D721Med (cell line): Measurements from ENCODE around the gene SLC22A17.

Source experiments
- DNase-seq: peaks from one replicate; pipeline ENCODE4 v3.0.0; 2011; ENCODE audit warnings: low spot score; ENCODE audit not compliant: insufficient read length
- FAIRE-seq: peaks from 2 replicates; lab custom pipeline; 2011; peaks lifted over from hg19 to GRCh38; lab: Jason Lieb, UNC
- TF ChIP-seq, protein P1 (sequence below): IDR thresholded peaks from 2 replicates; pipeline ENCODE4 v1.5.1; 2012; ENCODE audit warnings: mild to moderate bottlenecking, control low read depth; ENCODE audit not compliant: insufficient read depth; ENCODE audit errors: missing control alignments

The SLC22A17 gene

DNA sequence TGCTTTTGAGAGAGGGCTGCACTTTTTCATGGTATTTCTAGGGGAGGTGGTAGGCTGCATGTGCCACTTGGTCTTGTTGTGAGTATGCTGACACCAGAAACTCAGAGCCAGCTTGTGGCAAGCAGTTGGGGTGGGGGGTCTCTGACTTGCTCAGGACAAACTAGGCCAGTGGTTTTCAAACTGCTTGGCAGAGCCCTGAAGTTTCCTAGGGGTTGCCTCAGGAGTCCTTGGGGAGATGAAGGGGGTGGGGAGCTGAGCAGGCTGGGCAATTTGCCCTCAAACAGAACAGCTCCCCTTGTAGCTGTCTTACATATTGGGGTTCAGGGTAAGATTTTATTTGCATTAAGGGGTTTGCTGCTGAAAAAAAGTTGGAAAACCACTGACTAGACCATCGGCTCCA lies 42.1 kb downstream of the SLC22A17 start:
- FAIRE-seq (no peak), DNase-seq (no peak)
- TF ChIP-seq, protein P1, sequence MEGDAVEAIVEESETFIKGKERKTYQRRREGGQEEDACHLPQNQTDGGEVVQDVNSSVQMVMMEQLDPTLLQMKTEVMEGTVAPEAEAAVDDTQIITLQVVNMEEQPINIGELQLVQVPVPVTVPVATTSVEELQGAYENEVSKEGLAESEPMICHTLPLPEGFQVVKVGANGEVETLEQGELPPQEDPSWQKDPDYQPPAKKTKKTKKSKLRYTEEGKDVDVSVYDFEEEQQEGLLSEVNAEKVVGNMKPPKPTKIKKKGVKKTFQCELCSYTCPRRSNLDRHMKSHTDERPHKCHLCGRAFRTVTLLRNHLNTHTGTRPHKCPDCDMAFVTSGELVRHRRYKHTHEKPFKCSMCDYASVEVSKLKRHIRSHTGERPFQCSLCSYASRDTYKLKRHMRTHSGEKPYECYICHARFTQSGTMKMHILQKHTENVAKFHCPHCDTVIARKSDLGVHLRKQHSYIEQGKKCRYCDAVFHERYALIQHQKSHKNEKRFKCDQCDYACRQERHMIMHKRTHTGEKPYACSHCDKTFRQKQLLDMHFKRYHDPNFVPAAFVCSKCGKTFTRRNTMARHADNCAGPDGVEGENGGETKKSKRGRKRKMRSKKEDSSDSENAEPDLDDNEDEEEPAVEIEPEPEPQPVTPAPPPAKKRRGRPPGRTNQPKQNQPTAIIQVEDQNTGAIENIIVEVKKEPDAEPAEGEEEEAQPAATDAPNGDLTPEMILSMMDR = no peak

DNA sequence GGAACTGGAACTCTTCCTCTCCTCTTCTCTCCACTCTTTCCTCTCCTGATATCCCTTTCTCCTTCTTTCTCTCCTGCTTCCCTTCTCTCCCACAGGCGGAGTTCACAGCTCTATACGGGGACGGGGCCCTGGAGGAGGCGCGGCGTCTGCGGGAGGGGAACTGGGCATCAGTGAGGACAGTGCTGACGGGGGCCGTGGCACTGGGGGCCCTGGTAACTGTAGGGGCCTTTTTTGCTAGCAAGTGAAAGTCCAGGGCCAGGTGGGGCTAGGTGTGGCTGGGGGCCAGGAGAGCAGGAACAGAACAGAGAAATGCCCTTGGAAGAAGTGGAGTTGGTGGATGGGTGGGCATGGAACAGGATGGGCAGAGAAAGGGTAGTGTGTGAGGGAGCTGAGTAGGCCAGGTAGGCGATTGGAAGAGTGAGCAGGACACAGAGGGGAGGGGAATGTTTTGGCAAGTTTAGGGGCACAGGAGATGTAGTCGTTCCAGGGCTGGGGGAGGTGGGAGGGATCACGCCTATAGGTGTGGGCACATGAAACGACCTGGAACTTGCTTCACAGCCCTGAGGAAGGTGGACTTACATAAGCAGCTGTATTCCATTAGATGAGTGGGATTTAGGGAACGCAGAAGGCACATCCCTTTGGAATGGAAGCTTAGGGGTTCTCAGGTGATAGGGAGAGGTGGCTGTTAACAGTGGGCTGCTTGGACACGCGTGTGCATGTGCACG lies 43.8 kb downstream of the SLC22A17 start:
- DNase-seq (no peak), FAIRE-seq (no peak)
- TF ChIP-seq, protein P1 = no peak

DNA sequence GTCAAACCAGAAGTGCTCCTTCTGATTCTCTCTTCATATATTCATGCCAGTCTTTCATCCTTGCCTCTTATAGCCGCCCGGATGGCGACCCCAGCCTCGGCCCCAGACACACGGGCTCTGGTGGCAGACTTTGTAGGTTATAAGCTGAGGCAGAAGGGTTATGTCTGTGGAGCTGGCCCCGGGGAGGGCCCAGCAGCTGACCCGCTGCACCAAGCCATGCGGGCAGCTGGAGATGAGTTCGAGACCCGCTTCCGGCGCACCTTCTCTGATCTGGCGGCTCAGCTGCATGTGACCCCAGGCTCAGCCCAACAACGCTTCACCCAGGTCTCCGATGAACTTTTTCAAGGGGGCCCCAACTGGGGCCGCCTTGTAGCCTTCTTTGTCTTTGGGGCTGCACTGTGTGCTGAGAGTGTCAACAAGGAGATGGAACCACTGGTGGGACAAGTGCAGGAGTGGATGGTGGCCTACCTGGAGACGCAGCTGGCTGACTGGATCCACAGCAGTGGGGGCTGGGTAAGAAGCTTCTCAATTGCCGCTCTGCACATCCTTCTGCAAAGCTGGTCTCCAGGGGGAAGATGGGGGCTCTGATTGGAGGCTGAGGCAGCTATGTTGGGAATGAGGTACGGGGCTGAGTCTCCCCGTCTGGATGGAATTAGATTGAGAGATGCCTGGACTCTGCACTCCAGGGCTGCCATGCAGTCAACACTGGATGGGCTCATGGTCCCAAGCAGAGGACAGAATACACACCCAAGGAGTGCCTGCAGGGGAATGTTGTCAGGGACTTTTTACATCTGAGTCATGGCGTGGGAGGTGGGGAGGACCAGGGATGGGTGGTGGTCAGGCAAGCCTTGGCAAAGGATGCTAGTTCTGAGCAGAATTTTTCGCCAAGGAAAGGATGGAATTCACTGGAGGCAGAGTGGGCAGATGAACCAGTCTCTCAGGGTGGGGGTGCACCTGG lies 44.7 kb downstream of the SLC22A17 start:
- DNase-seq (no peak), FAIRE-seq (no peak)
- TF ChIP-seq, protein P1 = no peak

DNA sequence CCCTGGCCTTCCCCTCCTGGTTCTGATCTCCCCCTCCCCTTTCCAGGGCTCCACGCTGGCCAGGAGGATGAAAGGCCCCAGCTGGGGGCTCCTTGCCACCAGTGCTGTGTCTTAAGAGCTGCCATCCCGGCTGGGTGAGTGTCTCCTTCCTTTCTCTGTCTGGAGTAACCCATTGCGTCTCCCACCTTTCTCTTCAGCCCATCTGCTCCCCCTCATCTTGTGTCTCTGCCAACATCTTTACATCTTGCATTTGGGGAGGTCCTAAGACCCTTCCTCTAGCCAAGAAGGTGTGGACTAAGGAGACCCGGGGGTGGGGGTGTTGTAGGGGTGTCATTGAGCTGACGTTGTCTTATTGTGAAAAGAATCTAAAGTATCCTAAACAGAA lies 45.5 kb downstream of the SLC22A17 start:
- TF ChIP-seq, protein P1 = no peak
- no peak for DNase-seq
- no peak for FAIRE-seq

DNA sequence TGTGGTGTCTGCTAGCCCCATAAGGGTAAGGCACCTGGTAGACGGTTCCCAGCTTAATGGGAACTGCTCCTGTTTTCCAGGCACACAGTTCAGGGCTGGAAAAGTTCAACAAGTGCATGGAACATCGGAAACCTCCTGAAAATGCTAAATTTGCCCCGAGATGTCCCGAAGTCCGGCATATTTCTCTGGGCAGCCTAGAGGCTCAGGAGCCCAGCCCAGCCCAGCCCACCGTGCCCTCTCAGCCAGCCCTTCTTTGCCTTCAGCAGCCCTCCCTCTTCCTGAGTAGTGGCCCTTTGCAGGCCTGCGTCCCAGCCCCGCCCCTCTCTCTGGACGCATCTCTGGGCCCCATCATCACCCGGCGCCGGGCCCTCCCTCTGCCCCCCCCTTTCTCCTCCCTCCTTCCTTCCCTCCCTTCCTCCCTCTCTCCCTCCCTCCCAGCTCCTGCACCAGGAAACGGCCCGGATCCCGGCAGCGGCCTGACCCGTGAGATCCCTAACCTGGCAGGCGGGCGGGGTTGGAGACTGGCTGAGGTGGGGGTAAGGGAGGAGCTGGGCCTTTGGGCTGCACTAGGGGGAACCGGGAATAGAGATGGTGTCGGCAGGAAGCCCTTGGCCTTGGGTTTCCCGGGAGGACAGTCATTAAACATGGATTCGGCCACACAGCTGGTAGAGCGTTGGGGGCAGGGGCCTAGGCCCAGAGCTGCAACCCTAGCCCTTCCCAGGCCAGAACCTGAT lies 46.1 kb downstream of the SLC22A17 start, which contains the start of gene BCL2L2:
BCL2L2 (plus strand) TSS at position 422 of the 734 bp plus-strand sequence. CDS start 935 bp downstream, outside the sequence.
- peak; percentile 49 for DNase-seq
- TF ChIP-seq, protein P1 = no peak
- no peak for FAIRE-seq

DNA sequence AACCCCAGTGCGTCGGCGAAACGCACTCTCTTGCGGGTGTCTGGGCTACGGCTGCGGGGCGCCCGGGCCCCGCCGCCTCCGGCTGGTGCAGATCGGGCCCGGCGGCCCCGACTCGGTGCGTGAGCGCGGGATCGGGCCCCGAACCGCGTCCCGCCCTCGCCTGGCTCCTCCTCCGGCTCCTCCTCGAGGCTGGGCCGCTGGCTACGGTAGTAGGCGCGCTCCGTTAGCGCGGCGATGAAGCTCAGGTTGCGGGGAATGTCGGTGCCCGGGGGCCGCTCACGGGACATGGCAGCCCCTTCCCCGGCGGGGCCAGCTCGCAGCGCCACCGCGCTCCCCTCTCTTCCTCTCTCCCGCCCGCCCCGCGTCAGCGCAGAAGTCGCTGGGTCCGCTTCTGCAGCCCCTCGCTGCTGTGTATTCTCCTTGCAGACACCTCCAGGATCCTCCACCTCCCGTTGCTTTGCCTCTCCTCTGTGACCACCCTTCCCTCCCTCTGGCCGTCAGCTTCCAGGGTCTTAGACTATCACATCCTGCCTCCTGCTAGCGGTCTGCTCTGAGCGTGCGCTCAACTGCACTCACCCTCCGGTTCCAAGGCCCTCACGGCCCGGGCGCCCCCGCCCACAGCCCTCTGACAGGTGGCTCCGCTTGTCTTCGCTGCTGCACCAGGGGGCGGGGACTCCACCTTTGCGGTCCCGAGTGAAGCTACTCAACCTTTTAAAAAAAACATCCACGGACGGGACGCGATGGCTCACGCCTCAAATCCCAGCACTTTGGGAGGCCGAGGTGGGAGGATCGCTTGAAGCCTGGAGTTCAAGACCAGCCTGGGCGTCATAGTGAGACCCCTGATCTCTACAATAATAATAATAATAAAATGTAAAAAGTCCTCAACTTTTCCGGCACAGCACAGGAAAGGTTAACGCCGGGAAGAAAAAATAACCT lies 50.1 kb downstream of the SLC22A17 start, which contains the start of gene PPP1R3E:
PPP1R3E (minus strand) TSS at position 570 of the 936 bp plus-strand sequence; CDS start at position 287, 283 bp downstream.
- no peak for FAIRE-seq
- TF ChIP-seq, protein P1 = no peak
- DNase-seq = no peak
